Spleen (tissue), 7 donors: ENCODE measurements around the gene MARCHF10.

Source experiments
- POLR2A ChIP-seq, 3 donors: fragments of 450-650 bp; IDR thresholded peaks; one replicate each; pipeline ENCODE4 v1.5.1; 2017; ENCODE audit warnings: antibody characterized with exemption in 3 of 3, mild to moderate bottlenecking in 1 of 3
- POLR2AphosphoS5 ChIP-seq, 3 donors: sonication (generic); formaldehyde crosslinking; IDR thresholded peaks; one replicate each; pipeline ENCODE4 v1.5.1; 2017; ENCODE audit warnings: antibody characterized with exemption in 3 of 3
- TF ChIP-seq, protein P1 (sequence below), 11 experiments: fragments of 200-600 bp in 7 of 11; fragments of 450-650 bp in 4 of 11; sonication (generic) in 4 of 11; IDR thresholded peaks in 8 of 11; conservative IDR thresholded peaks in 3 of 11; 1 replicate in 7 of 11; 2 replicates in 4 of 11; pipeline versions ENCODE4 v1.4.0 to v1.8.0; 2016 to 2021; ENCODE audit warnings: antibody characterized with exemption in 11 of 11, inconsistent platforms in 4 of 11, mild to moderate bottlenecking in 1 of 11
- donor health status: DM: no; HTN: no; CAD: no; lungs with moderate emphysema.
- donor health status: DM: no; HTN: no; CAD: no.
- donor health status: DM: no; HTN: no; CAD: no.

- TF ChIP-seq POLR2A (IDR thresholded peaks at IDR 0.05) (no peak), POLR2AphosphoS5 (IDR thresholded peaks at IDR 0.05) (no peak)
- TF ChIP-seq, protein P1, sequence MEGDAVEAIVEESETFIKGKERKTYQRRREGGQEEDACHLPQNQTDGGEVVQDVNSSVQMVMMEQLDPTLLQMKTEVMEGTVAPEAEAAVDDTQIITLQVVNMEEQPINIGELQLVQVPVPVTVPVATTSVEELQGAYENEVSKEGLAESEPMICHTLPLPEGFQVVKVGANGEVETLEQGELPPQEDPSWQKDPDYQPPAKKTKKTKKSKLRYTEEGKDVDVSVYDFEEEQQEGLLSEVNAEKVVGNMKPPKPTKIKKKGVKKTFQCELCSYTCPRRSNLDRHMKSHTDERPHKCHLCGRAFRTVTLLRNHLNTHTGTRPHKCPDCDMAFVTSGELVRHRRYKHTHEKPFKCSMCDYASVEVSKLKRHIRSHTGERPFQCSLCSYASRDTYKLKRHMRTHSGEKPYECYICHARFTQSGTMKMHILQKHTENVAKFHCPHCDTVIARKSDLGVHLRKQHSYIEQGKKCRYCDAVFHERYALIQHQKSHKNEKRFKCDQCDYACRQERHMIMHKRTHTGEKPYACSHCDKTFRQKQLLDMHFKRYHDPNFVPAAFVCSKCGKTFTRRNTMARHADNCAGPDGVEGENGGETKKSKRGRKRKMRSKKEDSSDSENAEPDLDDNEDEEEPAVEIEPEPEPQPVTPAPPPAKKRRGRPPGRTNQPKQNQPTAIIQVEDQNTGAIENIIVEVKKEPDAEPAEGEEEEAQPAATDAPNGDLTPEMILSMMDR (IDR thresholded peaks at IDR 0.05 in 8 of 11, conservative IDR thresholded peaks at IDR 0.05 in 3 of 11), result no peak
Observed at GRCh38 chr17:62848334-62848733, 40.2 kb upstream of the MARCHF10 start.
